BJ (cell line): Measurements from ENCODE around the gene CSNK1D. TPM values are rescaled to one million over a fixed set of nuclear protein-coding genes. Genes with fewer than 3 reads are reported as not detected.

Experiments used
- CTCF ChIA-PET: fragments of 350-600 bp; formaldehyde crosslinking; extraction: SDS; loops from one replicate; lab custom pipeline; 2021; ENCODE audit warnings: antibody characterized with exemption, inconsistent platforms; lab: Yijun Ruan, JAX
- POLR2A ChIA-PET: fragments of 300-600 bp; sonication (Branson Sonifier 250); formaldehyde crosslinking; extraction: SDS; loops from one replicate; lab custom pipeline; 2021; ENCODE audit warnings: antibody characterized with exemption; lab: Charles Lee
- DNase-seq: peaks from one replicate; pipeline ENCODE4 v3.0.0-alpha.2; 2011; ENCODE audit warnings: low read depth
- H3K27me3 ChIP-seq: 2 replicates; pipeline ENCODE4 v1.6.0; 2011; ENCODE audit warnings: low read length; ENCODE audit not compliant: control insufficient read depth, insufficient read depth
- H3K36me3 ChIP-seq: 2 replicates; pipeline ENCODE4 v1.5.1; 2011; ENCODE audit warnings: low read length; ENCODE audit not compliant: control insufficient read depth, insufficient read depth
- H3K4me3 ChIP-seq: 2 replicates; pipeline ENCODE4 v1.5.1; 2011; ENCODE audit warnings: low read depth, mild to moderate bottlenecking, control low read depth, low read length
- polyA plus RNA-seq: library from polyadenylated mRNA; depleted of rRNA; stranded (reverse); fragments of >200 nt; gene quantifications from 2 replicates; pipeline ENCODE4 v1.2.3, GENCODE V29; 2011
- TF ChIP-seq, protein P1 (sequence below): IDR thresholded peaks from 2 replicates; pipeline ENCODE4 v1.5.1; 2011; ENCODE audit warnings: low read depth, mild to moderate bottlenecking, control low read depth, inconsistent platforms, low read length, moderate library complexity; ENCODE audit not compliant: insufficient read depth

CSNK1D gene
- polyA plus RNA-seq, 1 experiment, result 118 TPM

DNA sequence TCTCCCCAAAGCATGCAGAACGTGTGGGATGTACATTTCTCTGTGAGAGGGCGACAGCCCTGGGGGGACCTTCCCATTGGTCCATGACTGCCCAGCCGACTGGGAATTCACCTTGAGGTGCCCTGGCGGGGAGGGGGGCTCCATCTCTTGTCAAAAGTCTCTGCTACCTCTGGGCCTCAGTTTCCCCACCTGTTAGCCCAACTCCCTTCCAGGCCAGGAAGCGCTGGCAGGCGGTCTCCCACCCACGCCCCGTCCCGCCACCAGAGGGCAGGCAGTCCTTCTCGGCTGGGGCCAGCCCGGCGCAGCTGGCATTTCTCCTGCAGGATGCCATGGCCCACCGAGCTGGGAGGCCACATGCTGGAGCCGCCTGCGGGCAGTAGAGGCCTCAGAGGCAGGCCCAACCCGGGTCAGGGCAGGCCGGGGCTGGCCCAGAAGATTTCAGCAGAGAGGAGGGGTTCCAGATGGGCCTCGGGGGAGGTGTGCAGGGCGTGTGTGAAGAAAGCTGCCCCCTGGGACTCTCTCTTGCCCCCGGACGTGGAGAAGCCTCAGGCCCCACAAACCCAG, 27.3 kb upstream of the CSNK1D start:
- Histone ChIP-seq H3K27me3 (no peaks in the 10 kb centered on the region), H3K4me3 (no peak overlapping the region), H3K36me3 (no peaks in the 10 kb centered on the region)
- CTCF ChIA-PET, result interaction anchor here (0.6 to 2.4 kb wide), 14 partner anchors 10 to 297 kb away, joined by 3 to 11 read pairs (median 4); partner anchors contain the start of genes CD7 and SECTM1
- DNase-seq, result no peak
- TF ChIP-seq, protein P1, sequence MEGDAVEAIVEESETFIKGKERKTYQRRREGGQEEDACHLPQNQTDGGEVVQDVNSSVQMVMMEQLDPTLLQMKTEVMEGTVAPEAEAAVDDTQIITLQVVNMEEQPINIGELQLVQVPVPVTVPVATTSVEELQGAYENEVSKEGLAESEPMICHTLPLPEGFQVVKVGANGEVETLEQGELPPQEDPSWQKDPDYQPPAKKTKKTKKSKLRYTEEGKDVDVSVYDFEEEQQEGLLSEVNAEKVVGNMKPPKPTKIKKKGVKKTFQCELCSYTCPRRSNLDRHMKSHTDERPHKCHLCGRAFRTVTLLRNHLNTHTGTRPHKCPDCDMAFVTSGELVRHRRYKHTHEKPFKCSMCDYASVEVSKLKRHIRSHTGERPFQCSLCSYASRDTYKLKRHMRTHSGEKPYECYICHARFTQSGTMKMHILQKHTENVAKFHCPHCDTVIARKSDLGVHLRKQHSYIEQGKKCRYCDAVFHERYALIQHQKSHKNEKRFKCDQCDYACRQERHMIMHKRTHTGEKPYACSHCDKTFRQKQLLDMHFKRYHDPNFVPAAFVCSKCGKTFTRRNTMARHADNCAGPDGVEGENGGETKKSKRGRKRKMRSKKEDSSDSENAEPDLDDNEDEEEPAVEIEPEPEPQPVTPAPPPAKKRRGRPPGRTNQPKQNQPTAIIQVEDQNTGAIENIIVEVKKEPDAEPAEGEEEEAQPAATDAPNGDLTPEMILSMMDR, result peak; percentile 87
- POLR2A ChIA-PET, result no interaction called here

DNA sequence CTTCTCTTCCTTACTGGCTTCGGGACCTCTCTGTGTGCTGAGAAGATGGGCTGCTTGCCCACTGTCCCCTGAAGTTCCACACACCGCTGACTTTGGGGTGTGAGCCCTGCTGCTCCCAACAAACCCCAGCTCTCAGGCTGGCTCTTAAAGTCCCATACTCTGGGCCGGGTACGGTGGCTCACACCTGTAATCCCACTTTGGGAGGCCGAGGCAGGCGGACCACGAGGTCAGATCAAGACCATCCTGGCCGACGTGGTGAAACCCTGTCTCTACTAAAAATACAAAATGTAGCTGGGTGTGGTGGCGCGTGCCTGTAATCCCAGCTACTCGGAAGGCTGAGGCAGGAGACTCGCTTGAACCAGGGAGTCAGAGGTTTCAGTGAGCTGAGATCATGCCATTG, 26.7 kb upstream of the CSNK1D start:
- TF ChIP-seq, protein P1, result no peak
- no peaks in the 10 kb centered on the region for H3K36me3 ChIP-seq
- H3K4me3 ChIP-seq, result no peak overlapping the region
- ChIA-PET POLR2A (no interaction called here), CTCF (interaction anchor here (0.7 to 2.4 kb wide), 14 partner anchors 9 to 296 kb away, joined by 3 to 11 read pairs (median 4); partner anchors contain the start of genes CD7 and SECTM1)
- DNase-seq, result no peak
- no peaks in the 10 kb centered on the region for H3K27me3 ChIP-seq

GRCh38 chr17:82299452-82299851, 26.0 kb upstream of the CSNK1D start:
- POLR2A ChIA-PET, result no interaction called here
- Histone ChIP-seq H3K27me3 (no peaks in the 10 kb centered on the region), H3K36me3 (no peaks in the 10 kb centered on the region), H3K4me3 (no peak overlapping the region)
- no peak for DNase-seq
- CTCF ChIA-PET, result interaction anchor here (0.7 to 2.1 kb wide), 7 partner anchors 9 to 115 kb away, joined by 3 to 8 read pairs (median 3); no protein-coding TSS in a partner anchor
- TF ChIP-seq, protein P1, result no peak

DNA sequence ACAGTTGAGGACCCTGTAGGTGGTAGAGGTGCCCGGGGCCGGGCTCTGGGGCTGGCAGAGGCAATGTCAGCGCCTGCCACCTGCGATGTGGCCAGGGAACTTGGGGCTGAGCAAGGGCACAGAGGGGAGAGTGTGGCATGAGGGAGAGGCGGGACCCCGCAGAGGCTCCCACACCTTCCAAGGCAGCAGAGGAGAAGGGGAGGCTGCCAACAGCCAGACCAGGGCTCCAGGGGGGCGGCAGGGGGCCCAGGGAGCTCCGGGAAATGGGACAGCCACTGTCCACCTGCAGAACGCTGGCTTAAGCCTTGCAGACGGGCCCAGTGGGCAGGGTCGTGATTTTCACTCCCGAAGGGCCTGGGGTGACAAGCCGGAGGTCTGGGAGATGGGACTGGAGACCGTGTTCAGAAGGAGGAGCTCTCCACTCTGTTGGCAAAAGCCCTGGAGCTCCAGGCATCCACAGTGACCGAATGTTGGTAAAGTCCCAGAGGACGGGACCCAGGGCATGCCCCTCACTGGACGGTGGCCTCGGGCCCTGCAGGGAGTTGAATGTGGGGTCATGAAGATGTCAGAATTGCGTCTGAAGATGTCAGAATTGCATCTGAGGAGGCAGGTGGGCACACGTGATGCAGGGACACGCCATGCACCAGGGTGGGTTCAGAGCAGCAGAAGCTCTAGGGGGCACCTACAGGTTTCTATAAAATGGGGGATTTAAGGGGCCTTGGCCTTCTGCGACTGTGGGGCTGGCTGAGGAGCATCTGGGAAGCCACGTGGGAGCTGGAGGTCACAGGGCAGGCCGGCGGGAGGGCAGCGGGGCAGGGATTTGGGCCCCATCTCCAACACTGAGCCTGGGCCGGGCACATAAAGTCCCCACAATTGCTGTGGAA, 25.3 kb upstream of the CSNK1D start:
- no peak for DNase-seq
- Histone ChIP-seq H3K4me3 (no peak overlapping the region; the same call in 1 of the 2 replicates), H3K27me3 (no peaks in the 10 kb centered on the region), H3K36me3 (no peaks in the 10 kb centered on the region)
- TF ChIP-seq, protein P1, result no peak
- ChIA-PET POLR2A (interaction anchor here (0.5 to 0.6 kb wide), 2 partner anchors 25 to 44 kb away, joined by 3 to 4 read pairs; partner anchors contain the start of gene CSNK1D), CTCF (interaction anchor here (0.9 to 2.6 kb wide), 10 partner anchors 10 to 268 kb away, joined by 3 to 8 read pairs (median 3); partner anchors contain the start of gene SECTM1)
